Measurements from ENCODE around the gene KIF20A.
A peak's percentile ranks its signal among the peaks of the same experiment; 100 is the strongest.
"Not testable (repeated sequence)": the region's sequence is repeated elsewhere in the genome, so short reads cannot be mapped to it uniquely, and the experiment has no call there.

KIF20A gene

DNA sequence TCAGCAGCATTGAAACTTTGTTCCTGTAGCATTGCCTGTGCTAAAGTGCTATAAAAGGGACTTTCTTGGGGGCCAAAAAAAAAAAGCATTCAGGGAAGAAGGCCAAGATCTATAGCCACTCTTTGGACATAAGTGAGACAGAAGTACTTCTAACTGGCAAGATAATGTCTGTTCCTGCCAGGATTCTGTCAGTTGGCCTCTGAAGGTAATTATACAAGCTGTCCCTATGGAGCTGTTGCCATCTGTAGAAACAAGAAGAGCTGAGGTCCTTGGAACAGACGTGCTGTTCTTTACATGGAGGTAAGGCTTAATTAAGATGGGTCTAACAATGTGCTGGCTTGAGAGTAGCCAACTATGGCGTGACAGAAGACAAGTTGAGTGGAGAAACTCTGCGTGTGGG, 9.7 kb downstream of the KIF20A start:
- DNase-seq, result no peak

GRCh38 chr5:138192826-138193225, 13.9 kb downstream of the KIF20A start:
- no peak for DNase-seq

DNA sequence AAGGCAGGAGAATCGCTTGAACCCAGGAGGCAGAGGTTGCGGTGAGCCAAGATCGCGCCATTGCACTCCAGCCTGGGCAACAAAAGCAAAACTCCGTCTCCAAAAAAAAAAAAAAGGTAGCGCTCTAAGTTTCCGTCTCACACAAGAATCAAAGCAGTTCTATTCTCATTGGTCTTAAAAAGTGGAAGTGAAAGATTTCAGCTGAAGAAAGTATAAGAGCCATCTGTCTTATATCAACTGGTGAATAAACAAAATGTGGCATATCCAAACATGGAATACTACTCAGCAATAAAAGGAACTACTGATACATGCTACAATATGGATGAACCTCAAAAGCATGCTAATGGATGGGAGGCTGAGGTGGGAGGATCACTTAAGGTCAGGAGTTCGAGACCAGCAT, 14.9 kb downstream of the KIF20A start:
- not testable (repeated sequence) for DNase-seq

GRCh38 chr5:138210985-138211384, 32.1 kb downstream of the KIF20A start:
- DNase-seq, result no peak

DNA sequence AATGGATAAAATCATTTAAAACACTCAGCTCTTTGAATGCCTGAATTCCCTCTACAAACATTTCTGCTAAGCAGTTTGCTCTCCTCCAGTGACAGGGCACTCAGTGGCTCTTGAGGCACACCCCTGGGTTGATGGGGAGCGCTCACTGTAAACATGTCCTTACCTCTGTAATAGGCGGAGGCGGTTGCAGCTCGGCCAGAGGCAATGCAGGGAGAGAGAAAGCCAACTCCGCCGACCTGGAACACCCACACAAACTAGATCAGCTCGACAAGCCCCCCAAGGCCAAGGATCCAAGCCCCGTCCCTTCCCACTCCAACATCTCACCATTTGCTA, 33.9 kb downstream of the KIF20A start:
- no peak for DNase-seq

GRCh38 chr5:138213161-138214029, 34.5 kb downstream of the KIF20A start, which contains the start of gene CDC23:
TSS of gene CDC23 (minus strand) at chr5:138213323. CDS start at chr5:138213312, 11 bp downstream.
- DNase-seq, result peak; percentile 93

- DNase-seq, result no peak
These were observed 37.9 kb downstream of the KIF20A start for GRCh38 chr5:138216799-138217198.

- no peak for DNase-seq
These were observed 44.6 kb downstream of the KIF20A start for GRCh38 chr5:138223532-138223931.

DNA sequence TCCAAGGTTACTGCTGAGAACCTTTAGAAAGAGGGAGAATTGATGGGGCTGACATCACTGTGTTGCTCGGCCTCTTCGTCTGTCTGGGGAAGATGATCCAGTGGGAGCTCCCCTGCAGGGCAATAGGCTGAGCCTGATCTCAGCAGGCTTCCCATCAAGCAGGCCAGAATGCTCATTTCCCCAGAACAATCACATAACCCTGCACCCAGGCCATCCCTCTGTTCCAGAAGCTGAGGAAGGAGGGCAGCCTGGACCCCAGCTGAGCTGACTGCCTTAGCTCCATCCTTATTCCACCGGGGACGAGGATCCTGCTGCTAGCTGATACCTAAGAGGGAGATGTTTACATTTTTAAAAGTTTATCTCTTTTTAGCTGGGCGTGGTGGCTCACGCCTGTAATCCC, 45.8 kb downstream of the KIF20A start:
- no peak for DNase-seq

DNA sequence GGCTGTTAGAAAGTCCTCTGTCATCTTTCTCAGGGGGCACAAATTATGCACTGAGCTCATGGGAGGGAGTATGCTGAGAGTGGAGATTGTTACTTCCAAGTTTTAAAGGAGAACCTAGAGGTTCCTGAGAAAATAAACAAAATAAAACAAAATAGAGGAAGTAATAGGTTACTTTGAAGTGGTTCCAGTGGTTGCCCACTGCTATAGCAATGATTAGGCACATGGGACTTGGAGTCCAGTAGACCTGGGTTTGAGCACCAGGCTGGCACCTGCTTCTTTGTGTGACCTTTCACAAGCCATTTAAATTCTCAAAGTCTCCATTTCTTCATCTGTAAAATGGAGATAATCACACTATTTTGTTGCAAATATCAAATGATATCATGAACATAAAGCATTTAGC, 48.0 kb downstream of the KIF20A start:
- no peak for DNase-seq

DNA sequence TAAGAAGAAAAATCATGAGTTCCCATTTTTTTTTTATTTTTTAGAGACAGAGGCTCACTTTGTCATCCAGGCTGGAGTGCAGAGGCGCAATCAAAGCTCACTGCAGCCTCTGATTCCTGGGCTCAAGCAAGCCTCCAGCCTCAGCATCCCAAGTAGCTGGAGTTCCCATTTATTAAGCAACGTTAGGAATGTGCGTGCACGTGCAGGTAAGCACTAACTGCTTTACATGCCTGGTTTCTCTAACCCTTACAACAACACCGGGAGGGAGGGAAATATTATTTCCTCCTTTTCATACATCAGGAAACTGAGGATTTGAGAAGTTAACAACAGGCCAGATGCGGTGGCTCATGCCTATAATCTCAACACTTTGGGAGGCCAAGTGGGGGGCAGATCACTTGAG, 50.5 kb downstream of the KIF20A start:
- DNase-seq, result no peak

DNA sequence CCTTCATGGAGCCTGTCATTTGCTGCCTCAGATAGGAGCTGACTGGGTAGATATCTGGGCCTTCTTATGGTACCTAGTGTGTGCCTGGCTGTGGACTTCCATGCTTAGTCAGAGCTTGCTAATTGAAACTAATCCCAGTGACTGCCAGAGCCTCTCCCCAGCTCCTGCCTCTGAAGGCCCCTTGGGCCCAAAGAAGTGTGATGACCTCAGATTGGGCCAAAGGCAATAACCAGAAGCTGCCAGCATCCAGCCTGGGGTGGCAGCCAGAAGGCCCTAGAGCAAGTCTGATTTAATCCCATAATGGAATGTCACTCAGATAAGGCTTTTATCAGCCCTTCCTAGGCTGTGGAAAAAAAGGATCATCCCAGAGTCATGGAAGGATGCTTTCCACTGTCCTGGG, 51.3 kb downstream of the KIF20A start:
- no peak for DNase-seq

DNA sequence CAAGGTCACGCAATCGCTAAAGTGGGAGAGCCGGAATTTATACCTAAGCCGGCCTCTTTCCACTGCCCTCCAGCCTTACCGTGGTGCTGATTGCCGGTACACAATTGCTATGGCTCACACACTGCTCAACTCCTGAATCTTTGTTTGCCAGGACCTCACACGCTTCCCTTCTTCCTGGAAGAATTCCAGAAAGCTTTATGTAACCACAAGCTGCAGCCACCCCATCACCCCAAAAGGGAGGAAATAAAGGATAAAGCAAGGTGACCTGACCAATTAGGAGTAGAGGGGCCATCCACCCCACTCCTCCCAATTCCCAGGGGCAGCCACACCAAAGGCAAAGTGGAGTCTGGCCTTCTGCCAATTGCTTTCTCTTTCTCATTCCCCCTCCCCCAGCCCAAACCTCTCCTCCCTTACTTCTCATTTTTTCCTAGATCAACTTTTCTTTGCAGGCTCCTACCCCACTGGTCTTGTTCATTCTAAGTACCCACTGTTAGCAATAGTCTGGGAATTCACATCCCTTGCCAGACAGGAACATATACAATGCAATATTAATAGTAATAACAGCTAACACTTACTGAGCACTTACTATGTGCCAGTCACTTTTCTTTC, 52.2 kb downstream of the KIF20A start:
- DNase-seq, result no peak

- no peak for DNase-seq
These were observed 54.4 kb downstream of the KIF20A start for GRCh38 chr5:138233280-138233679.

DNA sequence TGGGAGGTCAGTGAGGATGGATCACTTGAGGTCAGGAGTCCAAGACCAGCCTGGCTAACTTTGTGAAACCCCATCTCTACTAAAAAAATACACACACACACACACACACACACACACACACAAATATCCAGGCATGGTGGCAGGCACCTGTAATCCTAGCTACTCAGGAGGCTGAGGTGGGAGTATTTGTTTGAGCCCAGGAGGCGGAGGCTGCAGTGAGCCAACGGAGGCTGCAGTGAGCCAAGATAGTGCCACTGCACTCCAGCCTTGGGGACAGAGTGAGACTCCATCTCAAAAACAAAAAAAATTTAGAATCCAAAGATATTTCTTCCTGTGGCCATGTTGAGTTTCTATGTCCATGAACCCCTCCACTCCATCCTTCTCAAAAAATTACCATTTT, 55.7 kb downstream of the KIF20A start:
- DNase-seq, result no peak
